HG03520 (cell line): ENCODE measurements around the gene CNGA1.
"Not testable (repeated sequence)": the region's sequence is repeated elsewhere in the genome, so short reads cannot be mapped to it uniquely, and the experiment has no call there.

ENCODE experiments used
- ATAC-seq: cut with Tn5 transposase; IDR thresholded peaks from one replicate; pipeline ENCODE4 v1.9.1; 2021; ENCODE audit warnings: mild to moderate bottlenecking, moderate library complexity; ENCODE audit not compliant: unreplicated experiment

Gene CNGA1

DNA sequence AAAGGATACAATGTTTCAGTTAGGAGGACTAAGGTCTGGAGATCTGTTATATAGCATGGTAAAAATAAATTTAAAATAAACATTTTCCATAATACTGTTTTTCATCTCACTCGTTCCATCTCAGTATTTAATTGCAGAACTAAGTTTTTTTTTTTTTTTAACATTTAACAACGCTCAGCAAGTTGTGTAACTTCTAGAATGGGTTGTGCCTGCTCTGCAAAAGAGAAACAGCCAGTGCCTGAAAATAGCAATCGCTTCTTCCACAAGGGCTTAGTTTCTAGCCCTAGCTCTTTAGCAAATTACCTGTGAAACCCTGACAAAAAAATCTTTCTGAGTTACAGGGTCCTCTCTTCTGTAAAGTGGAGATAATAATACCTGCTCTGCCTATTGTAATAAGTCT is 41.9 kb downstream of the CNGA1 start:
- ATAC-seq: no peak

DNA sequence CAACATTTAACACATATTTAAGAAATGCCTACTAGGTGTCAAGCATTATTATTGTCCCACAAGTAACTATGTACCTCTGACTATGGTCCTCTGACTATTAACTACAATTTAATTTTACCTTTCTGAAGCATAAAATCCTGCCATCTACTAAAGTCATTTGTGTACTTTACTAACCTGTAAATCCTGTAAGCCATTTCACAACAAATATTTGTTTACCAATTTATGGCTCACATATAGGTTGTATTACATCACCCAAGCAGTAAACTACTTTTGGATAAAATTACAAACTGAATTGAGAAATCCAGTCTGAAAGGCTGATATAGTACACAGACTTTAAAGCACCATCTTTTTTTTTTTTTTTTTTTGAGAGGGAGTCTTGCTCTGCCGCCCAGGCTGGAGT is 43.8 kb downstream of the CNGA1 start:
- no peak for ATAC-seq

DNA sequence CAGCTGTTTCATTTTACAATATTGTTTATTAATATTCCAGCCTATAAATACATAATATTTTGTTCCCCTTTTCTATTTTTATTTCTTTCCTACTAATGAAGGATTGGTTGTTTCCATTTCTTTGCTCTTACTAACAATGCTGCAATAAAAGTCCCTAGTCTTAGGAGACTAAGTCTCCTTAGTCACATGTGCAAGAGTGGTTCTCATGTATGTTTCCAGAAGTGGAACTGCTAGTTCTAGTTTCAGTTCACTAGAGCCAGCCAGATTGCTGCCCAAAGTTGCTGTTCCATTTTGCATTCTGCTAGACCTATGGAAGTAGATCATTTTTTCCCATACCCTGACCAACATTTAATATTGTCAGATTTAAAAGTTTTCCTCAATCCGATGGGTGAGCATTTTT is 44.3 kb downstream of the CNGA1 start:
- peak; percentile 99 for ATAC-seq

DNA sequence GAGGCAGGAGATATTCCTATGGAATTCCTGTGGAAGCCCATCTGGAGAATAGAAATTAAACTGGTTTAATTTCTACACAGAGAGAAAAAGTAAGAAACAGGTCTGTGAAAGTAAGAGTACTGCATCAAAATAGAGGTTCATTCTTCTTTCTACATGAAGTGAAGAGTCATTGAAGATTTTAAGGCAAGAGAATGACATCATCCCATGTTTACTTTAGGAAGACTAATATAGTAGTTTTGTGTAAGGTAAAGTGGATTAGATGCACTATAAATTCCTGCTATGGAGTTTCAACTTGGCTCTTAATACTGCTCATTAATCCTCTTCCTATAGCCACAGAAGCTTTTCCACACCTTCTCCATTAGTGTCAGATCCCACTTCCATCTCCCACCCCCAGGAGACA is 47.6 kb downstream of the CNGA1 start:
- no peak for ATAC-seq

DNA sequence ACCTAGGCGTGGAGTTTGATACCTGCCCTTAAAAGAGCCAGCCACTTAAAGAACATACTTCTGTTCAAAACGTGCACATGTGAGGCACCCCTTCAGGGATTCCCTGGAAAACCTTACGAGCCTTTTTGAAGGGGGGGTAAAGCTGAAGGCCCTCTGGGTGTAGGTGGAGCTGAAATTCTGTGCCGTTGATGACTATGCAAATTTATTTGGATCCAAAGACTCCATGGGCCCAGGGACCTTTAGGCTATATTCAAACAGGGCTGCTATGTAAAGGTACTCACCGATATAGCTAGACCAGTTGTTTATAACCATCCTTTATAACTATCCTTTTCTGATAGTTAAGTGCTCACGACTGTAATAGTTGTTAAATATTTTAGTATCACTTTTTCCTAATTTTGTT is 61.8 kb downstream of the CNGA1 start:
- ATAC-seq: no peak

DNA sequence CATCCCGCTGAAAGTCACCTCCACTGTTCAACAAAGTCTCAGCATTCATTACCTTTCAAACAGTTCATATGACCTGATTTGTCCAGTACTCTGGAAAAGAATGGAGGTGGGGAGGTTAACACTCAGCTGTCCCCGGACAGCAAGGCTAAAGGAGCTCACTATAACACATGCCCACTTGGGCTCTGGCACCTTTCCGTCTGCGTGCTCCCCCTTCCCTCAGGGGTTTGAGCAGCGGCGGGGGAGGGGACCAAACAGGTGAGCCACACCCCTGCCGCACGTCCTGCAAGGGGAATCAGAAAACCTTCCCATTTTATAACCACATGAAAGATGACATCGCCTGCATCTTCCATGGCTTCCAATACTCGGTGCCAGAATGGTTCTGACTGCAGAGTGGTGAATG is 62.2 kb downstream of the CNGA1 start:
- no peak for ATAC-seq

DNA sequence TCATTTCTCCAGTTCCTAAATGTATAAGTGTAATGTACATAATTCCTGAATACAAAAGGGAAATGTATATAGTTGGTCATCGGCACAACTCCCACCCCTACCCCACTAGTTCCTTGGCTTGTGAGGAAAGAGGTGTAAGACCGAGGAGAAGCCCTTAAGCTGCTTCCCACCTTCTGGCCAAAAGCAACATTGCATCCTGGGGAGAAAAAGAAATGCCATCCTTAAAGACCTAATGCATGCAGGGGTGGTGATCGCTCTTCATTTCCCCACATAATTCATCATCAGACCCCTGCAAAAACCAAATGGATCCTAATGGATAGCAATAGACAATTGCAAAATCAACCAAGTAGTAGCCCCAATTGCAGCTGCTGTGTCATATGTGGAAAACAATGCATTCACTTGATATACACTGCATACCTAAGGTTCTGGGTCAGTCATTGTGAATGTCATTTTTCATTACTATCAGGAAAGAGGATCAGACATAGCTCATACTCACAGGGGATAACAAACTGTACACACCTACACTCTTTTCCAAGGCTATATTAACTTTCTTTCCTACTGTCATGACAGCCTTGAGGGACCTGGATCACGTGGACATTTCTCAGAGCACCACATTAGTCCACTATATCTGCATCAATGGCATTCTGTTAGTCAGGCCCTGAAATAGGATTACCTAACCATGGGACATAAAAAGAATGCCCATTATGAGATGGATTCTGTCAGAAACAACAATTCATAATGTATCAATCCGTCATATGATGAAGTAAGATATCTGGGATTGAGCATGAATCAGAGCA is 70.4 kb downstream of the CNGA1 start:
- ATAC-seq: no peak

DNA sequence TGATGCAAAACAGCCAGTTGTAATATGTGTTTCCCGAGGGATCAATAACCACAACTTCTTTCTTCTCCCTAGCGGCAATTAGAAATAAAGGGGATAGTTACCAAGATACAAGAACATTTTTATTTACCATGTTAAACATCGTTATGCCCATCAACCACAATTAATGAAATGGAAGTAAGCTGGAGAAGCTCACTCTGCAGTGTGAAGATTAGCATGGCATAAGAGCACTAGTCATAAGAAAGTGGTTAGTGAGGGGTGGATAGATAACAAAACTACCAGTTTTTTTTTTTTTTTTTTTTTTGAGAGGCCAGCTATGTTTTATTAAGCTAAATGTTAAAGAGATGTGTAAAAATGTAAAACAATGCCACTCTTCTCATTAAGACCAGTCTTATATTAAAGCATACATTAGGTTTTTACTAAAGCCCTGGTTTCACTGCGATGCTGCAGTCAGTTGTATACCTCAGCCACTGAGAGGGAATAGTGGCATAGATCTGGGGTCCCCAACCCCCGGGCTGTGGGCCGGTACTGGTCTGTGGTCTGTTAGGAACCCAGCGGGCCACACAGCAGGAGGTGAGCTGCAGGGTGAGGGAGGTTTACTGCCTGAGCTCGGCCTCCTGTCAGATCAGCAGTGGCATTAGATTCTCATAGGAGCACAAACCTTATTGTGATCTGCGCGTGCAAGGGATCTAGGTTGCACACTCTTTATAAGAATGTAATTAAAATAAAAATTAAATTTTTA is 74.2 kb downstream of the CNGA1 start:
- ATAC-seq: no peak

DNA sequence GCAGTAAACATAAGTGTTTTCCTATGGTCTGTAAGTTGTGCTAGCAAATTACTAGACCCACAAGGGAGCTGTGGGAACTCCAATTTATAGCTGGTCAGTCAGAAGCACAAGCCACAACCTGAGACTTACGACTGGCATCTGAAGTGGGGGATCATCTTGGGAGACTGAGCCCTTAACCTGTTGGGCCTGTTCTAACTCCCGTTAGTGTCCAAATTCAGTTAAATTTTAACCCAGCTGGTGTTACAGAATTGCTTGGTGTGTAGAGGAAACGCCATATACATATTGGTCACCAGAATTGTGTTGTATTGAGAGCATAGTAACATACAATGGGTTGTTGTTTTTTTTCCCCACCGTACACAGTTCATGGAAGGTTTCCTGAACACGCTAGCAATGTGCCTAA is 77.0 kb downstream of the CNGA1 start:
- ATAC-seq: no peak

DNA sequence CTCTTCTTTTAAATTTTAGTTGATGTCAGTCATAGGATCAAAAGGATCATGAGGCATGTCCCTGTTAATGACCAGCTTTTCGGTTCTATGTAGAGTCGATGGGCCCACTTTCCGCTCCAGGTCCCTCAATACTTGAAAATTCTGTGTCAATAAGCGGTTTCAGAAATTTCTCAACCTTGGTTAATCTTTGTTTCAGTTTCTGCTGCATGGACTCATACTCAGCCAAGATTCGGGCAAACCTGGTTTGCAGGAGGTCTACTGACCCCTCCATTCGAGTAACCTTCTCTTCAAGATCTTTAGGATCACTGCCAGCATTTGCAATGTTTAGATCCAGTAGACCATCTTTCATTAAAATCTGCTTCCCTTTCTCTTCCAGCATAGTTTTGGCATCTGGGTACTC is 80.1 kb downstream of the CNGA1 start:
- ATAC-seq: no peak

DNA sequence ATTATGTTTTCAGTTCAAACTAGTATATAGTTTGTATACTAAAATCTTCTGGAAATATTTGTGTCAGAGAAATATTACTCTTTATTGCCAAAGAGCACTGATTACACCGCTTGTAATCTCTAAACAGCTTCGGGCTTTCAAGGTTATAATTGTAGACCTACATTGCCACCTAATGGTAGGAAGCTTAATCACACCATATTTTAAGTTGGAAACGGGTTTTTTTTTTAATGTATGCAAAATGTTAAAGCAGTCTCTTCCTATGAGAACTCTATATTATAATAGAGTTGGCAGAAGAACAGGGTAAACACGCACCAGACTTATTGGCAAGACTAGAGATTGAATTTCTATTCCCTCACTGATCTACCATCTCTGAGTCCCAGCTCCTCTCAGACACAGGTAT is 82.6 kb downstream of the CNGA1 start:
- ATAC-seq: no peak

DNA sequence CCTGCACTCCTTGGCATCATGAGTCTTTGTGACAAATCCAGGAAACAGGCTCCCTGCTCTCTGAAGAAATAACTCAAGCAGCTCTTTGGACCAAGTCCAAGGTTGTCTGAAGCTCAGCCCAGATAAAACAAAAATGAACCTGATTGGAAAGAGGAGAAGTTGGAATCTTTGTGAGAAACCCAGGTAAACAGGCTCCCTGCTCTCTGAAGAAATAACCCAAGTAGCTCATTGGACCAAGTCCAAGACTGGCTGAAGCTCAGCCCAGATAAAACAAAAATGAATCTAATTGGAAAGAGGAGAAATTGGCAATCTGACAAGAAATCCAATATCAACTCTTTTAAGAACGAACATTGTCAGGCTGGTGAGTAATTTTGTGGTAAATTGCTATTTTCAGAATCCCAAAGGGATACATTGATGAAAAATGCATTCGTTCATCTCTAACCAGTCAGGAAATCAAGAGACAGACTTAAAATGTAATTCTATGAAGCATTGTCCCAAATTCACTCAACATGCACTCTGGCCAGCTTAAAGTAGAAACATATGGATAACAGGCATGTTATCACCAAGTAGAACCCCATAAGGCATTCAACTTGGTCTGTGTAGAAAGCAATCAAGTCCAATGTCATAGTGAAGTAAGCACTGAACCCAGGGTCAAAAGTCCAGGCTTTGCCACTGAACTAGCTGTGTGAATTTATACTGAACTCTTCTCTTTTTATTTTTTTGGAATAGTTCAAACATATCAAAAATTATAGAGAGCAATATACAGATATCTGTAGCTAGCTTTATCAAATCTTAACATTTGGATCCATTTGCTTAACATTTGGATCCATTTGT is 85.3 kb downstream of the CNGA1 start:
- ATAC-seq: no peak

DNA sequence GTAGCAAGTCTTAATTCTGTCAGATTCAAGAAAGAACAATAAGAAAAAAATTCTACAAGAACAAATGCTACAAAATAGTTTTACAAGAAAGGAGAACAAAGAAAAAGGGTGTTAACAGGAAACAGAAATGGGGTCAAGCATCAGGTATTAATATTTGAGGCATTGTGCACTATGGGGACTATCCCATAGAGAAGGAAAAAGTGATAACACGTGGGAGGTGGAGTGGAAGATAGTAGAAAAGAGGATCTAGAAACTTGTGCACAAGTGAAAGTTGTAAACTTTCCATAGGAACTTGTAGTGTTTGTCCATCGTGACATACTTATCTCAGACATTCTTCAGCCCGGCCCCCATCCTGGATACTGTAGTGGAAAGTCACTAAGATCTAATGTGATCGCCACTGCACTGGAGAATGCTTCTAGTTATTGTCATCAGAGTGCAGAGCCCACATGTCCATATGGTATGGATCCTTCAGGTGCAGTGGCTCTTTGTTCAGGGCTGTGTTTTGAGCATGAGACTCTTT is 86.7 kb downstream of the CNGA1 start:
- no peak for ATAC-seq

DNA sequence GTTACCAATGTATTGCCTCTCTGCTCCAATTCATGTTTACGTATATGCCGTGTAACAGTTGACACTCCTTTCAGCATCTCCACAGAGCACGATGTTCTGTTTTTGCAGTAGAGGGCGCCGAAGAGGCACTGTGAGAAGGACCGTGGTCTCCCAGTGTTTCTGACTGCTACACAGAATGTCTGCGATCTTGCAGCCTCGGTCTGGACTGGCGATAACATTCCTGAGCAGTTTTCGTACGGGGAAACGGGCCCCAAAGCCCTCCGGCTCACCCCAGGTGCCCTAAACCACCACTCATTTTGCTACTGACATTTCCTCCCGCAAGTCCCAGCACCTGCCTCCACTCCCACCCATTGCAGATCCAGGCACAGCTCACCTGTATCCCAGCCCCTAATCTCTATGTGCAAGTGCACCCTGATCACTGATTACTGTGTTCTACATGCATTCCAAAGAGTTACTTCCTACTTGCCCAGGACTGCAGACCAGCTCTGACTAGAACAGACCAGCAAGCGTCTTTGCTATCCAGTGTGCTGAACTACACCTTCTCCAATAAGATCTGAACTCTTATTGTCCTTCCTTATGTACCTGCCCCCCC is 89.7 kb downstream of the CNGA1 start:
- peak; percentile 96 for ATAC-seq

DNA sequence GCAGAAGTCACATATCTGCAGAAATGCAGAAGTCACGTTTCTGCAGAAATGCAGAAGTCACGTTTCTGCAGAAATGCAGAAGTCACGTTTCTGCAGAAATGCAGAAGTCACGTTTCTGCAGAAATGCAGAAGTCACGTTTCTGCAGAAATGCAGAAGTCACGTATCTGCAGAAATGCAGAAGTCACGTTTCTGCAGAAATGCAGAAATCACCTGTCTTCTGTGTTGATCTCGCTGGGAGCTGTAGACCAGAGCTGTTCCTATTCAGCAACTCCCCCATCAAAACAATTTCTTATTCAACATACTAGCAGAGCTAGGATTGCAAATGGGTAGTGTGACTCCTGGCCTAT is 93.2 kb downstream of the CNGA1 start:
- ATAC-seq: not testable (repeated sequence)

DNA sequence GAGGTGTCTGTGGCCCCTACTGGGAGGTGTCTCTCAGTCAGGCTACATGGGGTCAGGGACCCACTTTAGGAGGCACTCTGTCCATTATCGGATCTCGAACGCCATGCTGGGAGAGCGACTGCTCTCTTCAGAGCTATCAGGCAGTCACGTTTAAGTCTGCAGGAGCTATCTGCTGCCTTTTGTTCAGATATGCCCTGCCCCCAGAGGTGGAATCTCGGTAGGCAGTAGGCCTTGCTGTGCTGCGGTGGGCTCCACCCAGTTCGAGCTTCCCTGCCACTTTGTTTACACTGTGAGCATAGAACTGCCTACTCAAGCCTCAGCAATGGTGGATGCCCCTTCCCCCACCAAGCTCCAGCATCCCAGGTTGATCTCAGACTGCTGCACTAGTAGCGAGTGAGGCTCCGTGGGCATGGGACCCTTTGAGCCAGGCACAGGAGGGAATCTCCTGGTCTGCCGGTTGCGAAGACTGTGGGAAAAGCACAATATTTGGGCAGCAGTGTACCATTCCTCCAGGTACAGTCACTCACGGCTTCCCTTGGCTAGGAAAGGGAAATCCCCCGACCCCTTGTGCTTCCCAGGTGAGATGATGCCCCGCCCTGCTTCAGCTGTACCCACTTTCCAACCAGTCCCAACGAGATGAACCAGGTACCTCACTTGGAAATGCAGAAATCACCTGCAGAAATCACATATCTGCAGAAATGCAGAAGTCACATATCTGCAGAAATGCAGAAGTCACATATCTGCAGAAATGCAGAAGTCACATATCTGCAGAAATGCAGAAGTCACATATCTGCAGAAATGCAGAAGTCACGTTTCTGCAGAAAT is 93.8 kb downstream of the CNGA1 start:
- ATAC-seq: not testable (repeated sequence)

DNA sequence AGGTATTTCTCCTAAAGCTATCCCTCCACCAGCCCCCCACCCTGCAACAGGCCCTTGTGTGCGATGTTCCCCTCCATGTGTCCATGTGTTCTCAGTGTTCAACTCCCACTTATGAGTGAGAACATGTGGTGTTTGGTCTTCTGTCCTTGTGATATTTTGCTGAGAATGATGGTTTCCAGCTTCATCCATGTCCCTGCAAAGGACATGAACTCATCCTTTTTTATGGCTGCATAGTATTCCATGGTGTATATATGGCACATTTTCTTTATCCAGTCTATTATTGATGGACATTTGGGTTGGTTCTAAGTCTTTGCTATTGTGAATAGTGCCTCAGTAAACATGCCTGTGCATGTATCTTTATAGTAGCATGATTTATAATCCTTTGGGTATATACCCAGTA is 99.3 kb downstream of the CNGA1 start:
- ATAC-seq: not testable (repeated sequence)

DNA sequence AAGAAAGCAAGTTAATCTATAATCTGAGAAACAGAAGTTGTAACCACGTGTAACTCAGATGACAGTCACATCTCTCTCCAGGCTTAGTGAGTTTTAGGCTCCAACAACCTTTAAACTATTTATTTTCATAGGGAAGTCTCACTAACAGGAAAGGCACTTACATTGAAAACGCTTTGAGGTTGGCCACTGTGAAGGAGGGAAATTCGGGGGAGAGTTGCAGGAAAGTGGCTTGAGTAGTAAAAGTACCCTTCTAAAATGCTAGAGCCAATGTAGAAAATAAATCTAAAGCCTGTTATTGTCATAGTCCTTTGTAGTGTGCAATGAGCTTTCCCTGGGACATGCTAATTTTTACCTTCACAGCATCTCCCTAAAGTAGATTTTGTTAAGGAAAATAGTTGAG is 101.1 kb downstream of the CNGA1 start:
- no peak for ATAC-seq

DNA sequence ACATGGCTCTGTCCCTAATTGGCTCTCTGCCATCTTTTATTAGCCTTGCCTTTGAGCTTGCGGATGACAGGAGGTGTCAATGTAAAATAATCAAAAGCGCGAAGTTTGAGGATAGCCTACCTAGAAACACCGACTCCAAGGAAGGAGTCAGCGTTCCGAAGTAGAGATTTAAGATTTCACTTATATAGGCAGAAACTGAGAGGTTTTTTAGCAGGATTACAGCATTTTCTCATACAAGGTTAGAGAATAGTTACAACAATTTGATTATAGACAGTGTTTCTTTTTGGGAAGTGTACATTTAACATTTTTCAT is 101.6 kb downstream of the CNGA1 start:
- peak; percentile 11 for ATAC-seq

DNA sequence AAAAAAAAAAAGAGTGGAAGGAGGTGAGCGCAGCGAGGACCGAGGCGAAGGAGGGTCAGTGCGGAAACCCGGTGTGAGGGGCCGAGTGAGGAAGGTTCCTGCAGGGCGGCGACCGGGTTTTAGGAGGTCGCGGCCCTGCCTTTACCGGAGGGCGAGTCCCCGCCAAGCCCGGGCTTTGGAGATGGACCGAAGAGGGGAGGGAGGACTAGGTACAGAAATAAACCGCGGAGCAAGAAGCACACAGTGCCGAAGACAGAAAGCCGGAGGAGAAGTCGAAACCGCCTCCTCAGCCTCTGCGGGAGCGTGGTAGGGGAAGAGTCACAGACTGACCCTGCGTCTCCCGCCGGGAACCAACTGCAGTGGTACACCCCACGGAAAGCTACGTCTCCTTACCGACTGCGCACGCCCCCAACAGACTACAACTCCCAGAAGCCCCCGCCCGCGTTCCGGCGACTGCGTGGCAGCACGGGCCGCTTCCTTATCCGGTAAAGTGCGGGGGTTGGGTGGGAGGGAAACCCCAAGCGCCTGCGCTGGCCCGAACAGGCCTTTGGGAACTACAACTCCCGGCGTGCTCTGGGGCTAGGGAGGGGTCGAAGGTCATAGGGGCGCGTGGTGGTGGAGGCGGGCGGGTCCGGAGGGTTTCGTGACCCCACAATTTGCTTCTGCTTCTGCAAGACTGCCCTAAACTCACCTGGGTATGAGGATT is 102.1 kb downstream of the CNGA1 start, which contains the start of gene NFXL1:
TSS of gene NFXL1 (minus strand) at position 364 of the 706 bp plus-strand sequence. CDS start 380 bp downstream, outside the sequence.
- peak; percentile 98 for ATAC-seq
